ENCODE measurements around the gene GEN1.
"Not testable (repeated sequence)": the region's sequence is repeated elsewhere in the genome, so short reads cannot be mapped to it uniquely, and the experiment has no call there.

The GEN1 gene

DNA sequence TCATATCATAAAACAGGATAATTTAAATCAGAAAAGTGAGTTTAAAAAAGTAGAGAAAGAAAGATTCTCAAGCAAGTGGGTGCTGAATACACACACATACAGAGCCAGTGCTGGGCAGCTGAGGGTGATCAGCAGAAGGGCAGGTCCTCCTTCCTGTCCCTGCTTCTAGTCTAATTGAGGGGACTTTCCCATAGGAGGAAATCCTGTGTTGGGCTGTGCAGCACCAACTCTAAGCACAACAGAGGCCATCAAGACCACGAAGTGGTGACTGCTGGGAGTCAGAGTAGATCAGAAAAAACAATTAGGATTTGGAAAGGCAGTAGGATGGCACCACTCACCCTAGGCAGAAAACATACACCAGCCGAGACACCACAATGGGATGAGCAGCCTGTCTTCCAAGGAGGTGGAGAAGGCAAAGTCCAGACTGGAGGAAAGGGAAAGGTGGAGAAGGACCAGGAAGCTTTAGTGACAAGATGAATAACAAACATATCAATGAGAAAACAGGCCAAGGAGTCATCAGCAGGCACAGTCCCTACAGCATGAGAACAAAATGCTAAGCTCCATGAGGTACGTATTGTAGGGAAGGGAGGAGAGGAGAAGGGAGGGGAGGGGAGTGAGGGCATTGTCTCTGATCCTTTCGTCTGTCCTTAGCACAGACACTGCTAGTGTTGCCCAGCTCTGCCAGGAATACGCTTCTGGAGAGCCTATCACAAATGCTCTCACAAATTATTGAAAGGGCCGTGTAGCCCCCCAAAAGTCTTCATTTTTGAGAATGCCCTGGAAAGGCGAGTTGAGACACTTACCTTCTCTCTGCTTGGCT is 45.6 kb downstream of the GEN1 start:
- DNase-seq (ENCODE audit: low read depth), result no peak

DNA sequence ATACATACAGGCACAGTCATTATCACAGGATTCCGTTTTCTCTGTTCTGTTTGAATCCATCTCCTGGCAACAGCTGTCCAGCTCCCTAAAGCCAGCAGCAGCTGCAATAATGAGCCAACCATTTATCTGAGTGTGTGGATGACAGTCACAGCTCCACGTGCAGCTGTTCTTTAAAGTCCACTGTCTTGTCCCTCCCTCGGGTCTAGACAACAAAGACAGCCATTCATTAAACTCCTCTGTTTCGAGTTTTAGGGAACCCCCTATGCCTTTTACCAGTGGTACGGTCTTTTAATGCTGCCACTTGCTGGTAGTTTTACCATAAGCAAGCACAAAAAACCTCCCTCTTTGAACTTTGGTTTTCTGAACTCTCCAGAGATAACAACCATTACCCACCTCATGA is 46.3 kb downstream of the GEN1 start:
- DNase-seq (ENCODE audit: low read depth), result no peak

DNA sequence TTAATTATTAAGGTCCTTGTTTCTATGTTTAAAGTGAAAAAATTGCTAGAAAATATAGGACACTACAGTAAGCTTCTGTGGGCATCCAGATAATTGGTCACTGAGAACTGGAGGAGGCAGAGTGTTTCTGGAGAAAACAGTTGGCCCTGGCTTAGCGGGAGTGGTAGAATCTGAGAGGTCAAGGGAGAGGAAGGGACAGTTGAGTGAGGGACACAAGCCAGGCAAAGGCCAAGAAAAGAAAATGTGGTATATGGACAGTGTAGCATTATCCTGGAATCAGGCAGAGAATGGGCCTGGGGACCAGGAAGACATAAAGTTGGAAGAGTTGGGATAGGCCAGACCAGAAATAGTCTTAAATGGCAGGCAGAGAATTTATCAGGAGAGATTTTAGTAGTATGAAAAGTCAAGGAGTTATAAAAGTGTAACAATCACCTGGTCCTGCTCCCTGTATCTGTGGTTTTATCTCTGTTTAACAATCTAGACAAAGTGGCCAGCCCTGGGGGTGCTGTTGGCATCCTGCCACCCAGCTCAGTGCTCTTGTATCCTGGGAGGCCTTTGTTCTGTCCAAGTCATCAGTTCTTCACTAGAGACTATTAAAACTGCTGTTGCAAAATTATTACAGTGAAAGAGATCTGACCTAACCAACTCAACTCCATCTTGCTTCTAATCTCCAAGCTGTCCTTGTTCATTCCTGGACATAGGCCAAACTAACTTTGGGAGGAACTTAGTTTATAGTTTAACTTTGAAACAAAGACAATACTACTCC is 46.9 kb downstream of the GEN1 start:
- DNase-seq (ENCODE audit: low read depth), result no peak

- DNase-seq (ENCODE audit: low read depth), result no peak
Measured at GRCh38 chr2:17803497-17803896, 49.6 kb downstream of the GEN1 start.

DNA sequence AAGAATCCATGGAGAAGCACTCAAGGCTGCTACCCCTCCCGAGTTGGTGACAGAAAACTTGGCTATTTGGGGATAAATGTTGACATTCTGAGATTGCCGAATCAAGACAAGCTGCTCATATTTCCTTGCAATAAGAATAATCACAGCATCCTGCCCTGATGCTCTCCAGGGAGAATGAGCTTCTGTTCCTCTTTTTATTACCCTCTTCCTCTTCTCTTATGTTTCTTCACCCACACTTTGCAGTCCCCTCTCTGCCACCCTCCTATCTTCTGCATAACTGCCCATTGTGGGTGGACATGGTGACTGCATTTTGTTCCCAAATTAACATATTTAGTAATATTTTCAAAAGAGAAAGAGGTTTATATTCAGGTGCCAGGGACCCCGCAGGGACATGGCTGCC is 50.4 kb downstream of the GEN1 start:
- DNase-seq (ENCODE audit: low read depth), result no peak

DNA sequence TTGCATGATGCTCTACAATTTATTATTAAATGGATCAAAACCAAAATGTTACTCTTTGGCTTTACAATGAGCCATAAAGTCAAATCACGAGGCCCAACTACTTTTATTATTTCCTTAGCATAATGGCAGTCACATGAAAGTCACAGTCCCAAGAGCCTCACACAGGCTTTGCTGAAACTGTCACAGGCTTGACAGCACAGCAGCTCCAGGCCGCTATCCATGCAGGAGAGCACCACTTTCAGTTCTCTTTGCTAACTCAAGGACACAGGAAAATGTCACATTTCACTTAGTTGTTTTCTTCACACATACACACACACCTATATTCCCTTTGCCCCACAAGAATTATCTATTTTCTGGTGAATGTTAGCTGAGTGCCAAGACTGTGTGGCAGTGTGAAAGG is 51.2 kb downstream of the GEN1 start:
- DNase-seq (ENCODE audit: low read depth), result no peak

- DNase-seq (ENCODE audit: low read depth), result no peak
Measured at GRCh38 chr2:17805717-17806363, 51.9 kb downstream of the GEN1 start.

DNA sequence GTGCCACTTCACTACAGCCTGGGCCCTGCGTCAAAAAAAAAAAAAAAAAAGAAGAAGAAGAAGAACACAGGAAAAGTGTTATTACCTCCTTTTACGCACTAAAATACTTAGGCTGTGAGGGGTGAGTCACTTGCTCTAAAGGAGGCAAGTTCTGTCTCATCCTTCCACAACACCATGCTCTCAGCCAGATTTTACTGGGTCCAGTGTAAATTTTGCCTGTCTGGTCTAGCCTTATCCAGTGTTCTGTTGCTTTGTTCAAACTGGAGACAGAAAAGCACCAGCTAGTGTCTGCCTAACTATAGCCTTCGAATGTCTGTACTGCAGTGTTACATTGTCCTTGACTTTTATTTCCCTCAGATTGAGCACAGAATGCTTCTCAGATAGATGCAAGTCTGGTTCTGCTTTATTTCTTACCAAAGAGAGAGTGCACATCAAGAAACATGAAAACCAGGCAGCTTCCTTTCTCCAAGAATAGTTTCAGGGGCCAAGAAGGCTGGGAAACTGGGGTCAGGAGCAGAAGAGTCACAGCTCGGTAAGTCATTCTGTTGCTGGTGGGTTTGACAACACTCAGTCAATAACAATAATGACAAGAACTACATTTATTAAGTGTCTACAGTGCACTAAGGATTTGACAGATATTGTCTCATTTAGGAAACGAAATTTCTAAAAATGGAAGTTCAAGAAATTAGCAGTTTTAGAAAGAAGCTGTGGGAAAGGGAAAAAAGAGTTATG is 59.2 kb downstream of the GEN1 start:
- DNase-seq (ENCODE audit: low read depth), result no peak

DNA sequence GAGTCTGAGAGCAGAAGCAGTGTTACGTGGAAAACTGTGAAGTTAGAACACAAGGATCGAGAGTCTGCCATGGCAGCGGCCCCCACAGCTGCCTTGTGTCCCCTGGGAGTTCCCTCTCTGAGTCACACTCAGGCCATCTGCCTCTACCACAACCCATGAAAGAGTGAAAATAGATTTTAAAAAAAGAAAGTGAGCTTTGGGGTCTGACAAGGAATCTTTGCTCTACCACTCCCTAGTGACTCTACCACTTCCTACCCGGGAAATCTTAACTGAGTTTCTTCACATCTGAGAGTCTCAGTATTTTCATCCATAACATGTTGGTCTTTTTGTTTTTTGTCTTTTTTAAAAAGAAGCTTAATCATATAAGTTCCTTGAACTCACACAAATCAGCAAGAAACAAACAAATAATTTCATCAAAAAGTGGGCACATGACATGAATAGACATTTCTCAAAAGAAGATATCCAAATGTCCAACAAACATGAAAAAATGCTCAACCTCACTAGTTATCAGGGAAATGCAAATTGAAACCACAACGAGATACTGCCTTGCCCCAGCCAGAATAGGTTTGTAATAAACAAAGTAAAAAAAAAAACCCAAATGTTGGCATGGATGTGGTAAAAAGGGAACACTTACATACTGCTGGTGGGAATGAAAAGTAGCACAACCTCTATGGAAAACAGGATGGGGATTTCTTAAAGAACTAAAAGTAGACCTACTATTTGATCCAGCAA is 60.0 kb downstream of the GEN1 start:
- DNase-seq (ENCODE audit: low read depth), result no peak

DNA sequence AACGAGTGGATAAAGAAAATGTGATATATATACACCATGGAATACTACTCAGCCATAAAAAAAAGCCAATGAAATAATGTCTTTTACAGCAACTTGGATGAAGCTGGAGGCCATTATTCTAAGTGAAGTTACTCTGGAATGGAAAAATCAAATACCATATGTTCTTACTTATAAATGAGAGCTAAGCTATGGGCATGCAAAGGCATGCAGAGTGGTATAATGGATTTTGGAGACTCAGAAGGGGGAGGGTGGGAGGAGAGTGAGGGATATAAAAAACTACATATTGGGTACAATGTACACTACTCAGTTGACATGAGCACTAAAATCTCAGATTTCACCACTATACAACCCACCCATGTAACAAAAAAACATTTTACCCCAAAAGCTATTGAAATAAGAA is 60.7 kb downstream of the GEN1 start:
- no peak for DNase-seq (ENCODE audit: low read depth)

DNA sequence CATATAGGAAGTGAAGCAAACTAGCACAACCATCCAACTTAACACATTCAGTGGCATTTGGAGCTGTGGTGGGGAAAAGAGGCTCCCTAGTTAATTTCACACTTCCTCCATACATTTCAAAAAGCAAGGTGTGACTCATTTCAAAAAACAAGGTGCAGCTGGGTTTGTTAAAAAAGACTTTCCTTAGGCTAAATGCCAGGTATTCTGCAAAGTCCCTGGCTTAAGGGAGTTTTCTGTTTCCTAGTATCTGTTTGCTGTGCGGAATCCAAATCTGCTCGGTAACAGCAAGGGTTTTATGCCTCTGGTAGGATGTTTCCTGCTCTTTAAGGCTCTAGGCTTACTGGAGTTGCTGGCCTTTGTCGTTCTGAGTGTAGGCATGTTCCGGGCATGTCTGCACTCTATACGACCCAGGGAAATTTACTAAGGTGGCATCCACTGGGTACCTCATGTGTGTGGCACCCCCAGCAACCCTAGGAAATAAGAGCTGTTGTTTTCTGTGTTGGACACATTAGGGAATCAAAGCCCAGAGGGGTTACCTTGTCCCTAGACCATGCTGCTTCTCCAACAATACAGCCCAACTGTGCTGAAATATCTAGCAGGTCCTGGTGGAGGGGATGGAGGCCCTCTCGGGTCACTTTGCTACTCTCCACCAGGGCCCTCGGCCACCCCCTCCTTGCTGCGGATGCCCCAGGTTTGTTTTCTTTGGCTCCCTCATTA is 61.7 kb downstream of the GEN1 start:
- no peak for DNase-seq (ENCODE audit: low read depth)

DNA sequence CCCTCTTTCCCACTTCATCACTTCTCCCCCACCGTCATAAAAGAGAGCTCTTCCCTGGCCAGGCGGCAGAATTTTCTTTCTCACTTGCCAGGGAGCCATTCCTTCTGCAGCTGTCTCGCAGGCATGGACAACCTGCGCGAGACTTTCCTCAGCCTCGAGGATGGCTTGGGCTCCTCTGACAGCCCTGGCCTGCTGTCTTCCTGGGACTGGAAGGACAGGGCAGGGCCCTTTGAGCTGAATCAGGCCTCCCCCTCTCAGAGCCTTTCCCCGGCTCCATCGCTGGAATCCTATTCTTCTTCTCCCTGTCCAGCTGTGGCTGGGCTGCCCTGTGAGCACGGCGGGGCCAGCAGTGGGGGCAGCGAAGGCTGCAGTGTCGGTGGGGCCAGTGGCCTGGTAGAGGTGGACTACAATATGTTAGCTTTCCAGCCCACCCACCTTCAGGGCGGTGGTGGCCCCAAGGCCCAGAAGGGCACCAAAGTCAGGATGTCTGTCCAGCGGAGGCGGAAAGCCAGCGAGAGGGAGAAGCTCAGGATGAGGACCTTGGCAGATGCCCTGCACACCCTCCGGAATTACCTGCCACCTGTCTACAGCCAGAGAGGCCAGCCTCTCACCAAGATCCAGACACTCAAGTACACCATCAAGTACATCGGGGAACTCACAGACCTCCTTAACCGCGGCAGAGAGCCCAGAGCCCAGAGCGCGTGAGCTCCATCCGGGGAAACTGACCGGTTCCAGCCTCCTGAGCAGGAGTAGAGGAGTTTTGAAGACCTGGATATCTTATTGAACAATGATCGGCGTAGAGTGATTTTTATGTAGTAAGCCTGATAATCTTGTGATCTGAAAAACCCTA is 62.7 kb downstream of the GEN1 start, which contains the start of gene MSGN1:
Gene MSGN1 (plus strand): TSS at position 65 of the 850 bp plus-strand sequence. CDS start 59 bp downstream, at position 124.
- no peak for DNase-seq (ENCODE audit: low read depth)

- DNase-seq (ENCODE audit: low read depth), result no peak
Measured at GRCh38 chr2:17818235-17818815, 64.4 kb downstream of the GEN1 start.

DNA sequence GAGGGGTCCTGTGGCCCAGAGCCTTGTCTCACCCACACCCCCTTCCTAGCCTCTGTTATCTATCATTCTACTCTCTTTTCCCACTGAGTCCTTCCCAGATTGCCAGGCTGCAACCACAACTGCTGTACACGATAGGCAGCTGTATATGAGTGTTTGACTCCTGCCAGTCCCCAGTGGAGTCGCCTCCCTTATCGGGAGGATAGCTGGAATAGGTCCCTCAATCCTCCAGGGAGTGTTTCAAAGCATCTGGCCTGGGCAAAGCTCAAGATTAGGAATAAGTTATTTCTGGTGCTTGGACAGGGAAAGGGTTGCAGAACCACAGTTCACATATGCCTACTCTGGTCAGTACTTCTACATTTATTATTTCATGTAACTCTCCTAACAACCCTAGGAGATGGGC is 67.1 kb downstream of the GEN1 start:
- no peak for DNase-seq (ENCODE audit: low read depth)

GRCh38 chr2:17821535-17822444 is 67.9 kb downstream of the GEN1 start:
- no peak for DNase-seq (ENCODE audit: low read depth)

GRCh38 chr2:17822445-17823117 is 68.6 kb downstream of the GEN1 start:
- DNase-seq (ENCODE audit: low read depth), result no peak

DNA sequence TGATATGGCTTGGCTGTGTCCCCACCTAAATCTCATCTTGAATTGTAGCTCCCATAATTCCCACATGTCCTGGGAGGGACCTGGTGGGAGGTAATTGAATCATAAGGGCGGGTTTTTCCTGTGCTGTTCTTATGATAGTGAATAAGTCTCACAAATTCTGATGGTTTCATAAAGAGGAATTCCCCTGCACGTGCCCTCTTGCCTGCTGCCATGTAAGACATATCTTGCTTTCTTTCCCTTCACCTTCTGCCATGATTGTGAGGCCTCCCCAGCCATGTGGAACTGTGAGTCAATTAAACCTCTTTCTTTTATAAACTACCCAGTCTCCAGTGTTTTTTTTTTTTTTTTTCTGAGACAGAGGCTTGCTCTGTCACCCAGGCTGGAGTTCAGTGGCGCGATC is 69.7 kb downstream of the GEN1 start:
- DNase-seq (ENCODE audit: low read depth), result not testable (repeated sequence)

- no peak for DNase-seq (ENCODE audit: low read depth)
Measured at GRCh38 chr2:17827316-17827715, 73.4 kb downstream of the GEN1 start.

Measured in stimulated activated CD8-positive, alpha-beta memory T cell treated with anti-CD3 and anti-CD28 coated beads, Interleukin-12 subunit alpha, Interleukin-12 subunit beta, amount 100 ng/mL, for 1 hour (primary cell).